Thyroid gland (tissue), 4 donors: ENCODE data around the gene MASP1. TPM values are rescaled to one million over a fixed set of nuclear protein-coding genes. Genes with fewer than 3 reads are reported as not detected.
A peak's percentile ranks its signal among the peaks of the same experiment; 100 is the strongest.

ENCODE experiments used
- DNase-seq, 2 donors: peaks; one replicate each; pipeline ENCODE4 v3.0.0-alpha.2; 2019
- H3K27ac ChIP-seq, 3 donors: fragments of 200-600 bp; sonication (generic); 1 replicate in 2 of 3; 2 replicates in 1 of 3; pipeline ENCODE4 v1.5.1; 2016 to 2019; ENCODE audit warnings: mild to moderate bottlenecking in 1 of 3, moderate library complexity in 1 of 3
- H3K27me3 ChIP-seq: fragments of 200-600 bp; sonication (generic); one replicate; pipeline ENCODE4 v1.5.1; 2019
- H3K36me3 ChIP-seq, 2 donors: fragments of 200-600 bp; sonication (generic); one replicate each; pipeline ENCODE4 v1.5.1; 2016 to 2019
- H3K4me1 ChIP-seq, 2 donors: fragments of 200-600 bp; sonication (generic); one replicate each; pipeline ENCODE4 v1.5.1; 2017 to 2019
- H3K4me3 ChIP-seq, 3 donors: fragments of 200-600 bp; sonication (generic); replicated peaks in 1 of 3; 1 replicate in 2 of 3; 2 replicates in 1 of 3; pipeline ENCODE4 v1.5.1; 2016; ENCODE audit warnings: mild to moderate bottlenecking in 1 of 3
- H3K9me3 ChIP-seq: fragments of 200-600 bp; sonication (generic); one replicate; pipeline ENCODE4 v1.5.1; 2017
- POLR2A ChIP-seq, 2 donors: fragments of 450-650 bp; IDR thresholded peaks; one replicate each; pipeline ENCODE4 v1.6.1; 2017; ENCODE audit warnings: antibody characterized with exemption in 2 of 2, mild to moderate bottlenecking in 2 of 2, moderate library complexity in 1 of 2
- WGBS, 2 donors: methylation state at CpG; one replicate each; pipeline ENCODE4 v1.1.5; 2017; 5-methylcytosine and 5-hydroxymethylcytosine counted together
- intact Hi-C: fragments of 100-400 bp; cut with DNase I; formaldehyde crosslinking; loops from one replicate; pipeline ENCODE4 v1.15.1; 2023
- total RNA-seq, 4 donors: library from RNA; depleted of rRNA; stranded (reverse); fragments of >200 nt; gene quantifications; one replicate each; pipeline ENCODE4 v1.2.3, GENCODE V29; 2016
- TF ChIP-seq, protein P1 (sequence below), 6 experiments: fragments of 200-600 bp in 3 of 6; fragments of 450-650 bp in 3 of 6; sonication (generic) in 3 of 6; IDR thresholded peaks; one replicate each; pipeline ENCODE4 v1.5.1; 2016 to 2019; ENCODE audit warnings: antibody characterized with exemption in 6 of 6, mild to moderate bottlenecking in 2 of 6, inconsistent platforms in 1 of 6, moderate library complexity in 1 of 6

The MASP1 gene
- total RNA-seq, 4 donors from 2014 or later = 5.5 to 11.6 (median 7.2) TPM

DNA sequence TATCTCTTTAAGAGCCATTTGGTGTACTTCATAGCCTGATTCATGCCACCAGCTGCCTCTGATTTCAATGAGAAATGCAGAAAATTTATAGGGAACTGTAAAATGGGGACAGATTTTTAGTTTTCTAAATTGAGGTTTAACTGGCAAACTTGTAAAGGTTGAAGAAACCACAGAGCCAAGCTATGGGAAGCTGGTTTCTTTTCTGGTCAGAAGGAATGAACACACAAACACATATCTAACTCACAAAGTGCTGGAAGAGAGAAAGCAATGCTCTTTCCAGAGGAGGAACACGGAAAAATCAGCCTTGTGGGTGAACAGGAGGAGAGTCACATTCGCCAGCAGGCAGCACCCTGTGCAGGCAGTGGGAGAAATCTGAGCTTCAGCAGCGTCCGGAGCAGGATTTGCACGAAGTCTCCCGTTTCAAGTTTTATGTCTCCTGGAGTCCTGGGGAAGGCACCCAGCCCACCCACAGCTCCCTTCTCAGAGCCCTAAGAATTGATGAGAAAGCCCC, 481 bp downstream of the MASP1 start:
- peak overlapping the region in 1 of 3 donors; percentile 20 for H3K27ac ChIP-seq
- H3K4me1 ChIP-seq = peaks cover 3 to 6% of the 10 kb centered on the region in 2 donors
- 15% methylated on average over 6 of the region's 6 CpGs for WGBS, 2 donors
- H3K36me3 ChIP-seq = no peaks in the 10 kb centered on the region
- H3K9me3 ChIP-seq = no peaks in the 10 kb centered on the region
- TF ChIP-seq POLR2A (IDR thresholded peaks at IDR 0.05) = no peak
- TF ChIP-seq, protein P1, sequence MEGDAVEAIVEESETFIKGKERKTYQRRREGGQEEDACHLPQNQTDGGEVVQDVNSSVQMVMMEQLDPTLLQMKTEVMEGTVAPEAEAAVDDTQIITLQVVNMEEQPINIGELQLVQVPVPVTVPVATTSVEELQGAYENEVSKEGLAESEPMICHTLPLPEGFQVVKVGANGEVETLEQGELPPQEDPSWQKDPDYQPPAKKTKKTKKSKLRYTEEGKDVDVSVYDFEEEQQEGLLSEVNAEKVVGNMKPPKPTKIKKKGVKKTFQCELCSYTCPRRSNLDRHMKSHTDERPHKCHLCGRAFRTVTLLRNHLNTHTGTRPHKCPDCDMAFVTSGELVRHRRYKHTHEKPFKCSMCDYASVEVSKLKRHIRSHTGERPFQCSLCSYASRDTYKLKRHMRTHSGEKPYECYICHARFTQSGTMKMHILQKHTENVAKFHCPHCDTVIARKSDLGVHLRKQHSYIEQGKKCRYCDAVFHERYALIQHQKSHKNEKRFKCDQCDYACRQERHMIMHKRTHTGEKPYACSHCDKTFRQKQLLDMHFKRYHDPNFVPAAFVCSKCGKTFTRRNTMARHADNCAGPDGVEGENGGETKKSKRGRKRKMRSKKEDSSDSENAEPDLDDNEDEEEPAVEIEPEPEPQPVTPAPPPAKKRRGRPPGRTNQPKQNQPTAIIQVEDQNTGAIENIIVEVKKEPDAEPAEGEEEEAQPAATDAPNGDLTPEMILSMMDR (IDR thresholded peaks at IDR 0.05) = no peak
- peak in 1 of 2 donors; percentile 7 for DNase-seq
- intact Hi-C loops = no loop called here
- H3K27me3 ChIP-seq = no peaks in the 10 kb centered on the region
- no peak overlapping the region for H3K4me3 ChIP-seq

DNA sequence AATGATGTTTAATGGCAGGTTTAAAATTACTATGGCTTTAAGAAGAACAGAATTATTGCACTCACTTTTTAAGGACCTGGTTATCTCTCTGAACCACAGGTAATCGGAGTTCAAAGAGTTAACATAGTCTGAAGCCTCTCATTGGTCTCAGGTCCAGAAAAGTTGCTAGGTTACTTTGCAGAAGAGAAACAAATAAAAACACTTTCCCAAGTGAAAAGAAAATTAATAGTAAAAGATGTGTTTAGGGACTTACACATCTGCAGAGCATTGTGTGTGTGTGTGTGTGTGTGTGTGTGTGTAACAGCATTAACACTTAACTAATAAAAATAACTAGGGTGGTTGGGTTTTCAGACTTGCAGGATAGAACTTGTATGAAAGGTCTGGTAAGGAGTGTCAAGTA, 1.0 kb downstream of the MASP1 start:
- no peak for DNase-seq

DNA sequence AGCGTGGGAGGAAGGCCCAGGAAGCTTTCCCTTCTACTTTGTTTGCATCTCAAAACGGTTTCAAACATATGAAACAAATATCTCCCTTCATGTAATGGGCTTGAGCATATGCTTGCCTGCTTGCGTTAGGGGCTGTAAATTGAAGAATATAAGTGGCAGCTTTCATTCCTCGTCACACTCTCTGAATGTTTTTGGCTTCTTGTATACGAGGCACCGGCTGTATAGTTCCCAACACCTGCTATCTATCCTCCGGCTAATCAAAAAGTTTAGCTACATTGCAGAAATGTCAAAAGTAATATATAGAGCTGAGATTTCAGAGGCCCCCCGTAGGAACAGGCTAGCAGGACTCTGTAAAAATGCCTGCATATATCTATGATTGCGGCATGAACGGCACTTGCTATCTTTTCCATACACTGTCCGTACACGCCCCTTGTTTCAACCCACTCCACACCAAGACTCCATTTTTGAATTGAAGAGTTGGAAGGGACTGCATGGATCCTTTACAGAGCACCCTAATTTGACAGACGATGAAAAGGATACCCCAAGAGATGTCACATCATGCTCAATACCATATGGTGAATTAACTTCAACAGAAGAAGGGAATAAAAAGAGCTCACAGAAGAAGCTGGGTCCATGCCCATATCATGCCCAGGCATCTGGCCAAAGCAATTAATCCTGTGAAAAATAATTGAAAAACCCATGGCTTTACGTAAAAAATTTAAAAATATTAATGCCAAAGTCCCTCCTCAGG, 2.5 kb downstream of the MASP1 start:
- intact Hi-C loops = no loop called here
- peaks cover 3 to 6% of the 10 kb centered on the region in 2 donors for H3K4me1 ChIP-seq
- no peaks in the 10 kb centered on the region for H3K36me3 ChIP-seq
- no peaks in the 10 kb centered on the region for H3K27me3 ChIP-seq
- no peak overlapping the region for H3K27ac ChIP-seq
- 77 to 83% methylated on average over 14 of the region's 14 CpGs for WGBS, 2 donors
- no peak overlapping the region for H3K4me3 ChIP-seq
- no peak for DNase-seq
- H3K9me3 ChIP-seq = no peaks in the 10 kb centered on the region
- no peak for TF ChIP-seq POLR2A (IDR thresholded peaks at IDR 0.05)
- TF ChIP-seq, protein P1 (IDR thresholded peaks at IDR 0.05) = no peak

More for the DNA sequence above, 1.0 kb downstream of the MASP1 start:
- peaks cover 3 to 6% of the 10 kb centered on the region in 2 donors for H3K4me1 ChIP-seq
- H3K36me3 ChIP-seq = no peaks in the 10 kb centered on the region
- H3K27me3 ChIP-seq = no peaks in the 10 kb centered on the region
- no peaks in the 10 kb centered on the region for H3K9me3 ChIP-seq
- H3K4me3 ChIP-seq = no peak overlapping the region
- H3K27ac ChIP-seq = no peak overlapping the region
- intact Hi-C loops = no loop called here
- TF ChIP-seq POLR2A (IDR thresholded peaks at IDR 0.05) = no peak
- TF ChIP-seq, protein P1 (IDR thresholded peaks at IDR 0.05) = no peak
- WGBS, 2 donors = 60 to 69% methylated on average over 1 of the region's 1 CpG

DNA sequence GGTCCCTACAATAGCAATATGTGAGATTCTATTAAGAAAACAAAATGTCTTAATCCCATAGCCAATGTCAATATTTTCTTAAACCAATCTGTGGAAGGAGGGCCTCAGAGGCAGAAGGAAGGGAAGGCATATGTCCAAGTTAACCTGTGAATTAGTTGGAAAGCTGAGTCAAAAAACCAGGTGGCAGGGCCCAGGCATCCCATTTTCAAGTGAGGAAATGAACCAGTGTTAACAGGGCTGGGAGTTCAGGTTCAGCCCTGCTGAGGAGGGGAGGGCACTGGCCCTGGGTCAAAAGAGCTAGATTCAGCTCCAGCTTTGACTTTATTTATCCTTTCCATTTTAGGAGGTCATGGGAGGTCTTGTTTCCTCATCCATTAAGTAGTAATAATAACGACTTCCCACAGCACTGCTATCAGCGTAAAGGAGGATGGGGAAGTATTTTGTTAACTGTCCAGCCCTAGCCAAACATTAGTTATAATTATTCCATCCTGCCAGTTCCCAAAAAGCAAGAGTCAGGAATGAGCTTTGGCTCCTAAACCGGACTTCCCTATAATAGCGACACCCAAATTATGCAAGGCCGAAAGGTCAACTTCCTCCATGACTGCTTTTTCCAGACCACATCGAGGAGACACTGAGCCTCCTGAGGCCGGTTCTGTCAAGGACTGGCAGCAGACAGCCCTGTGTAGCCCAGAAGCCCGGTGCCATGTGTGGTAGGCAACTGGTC, 3.2 kb downstream of the MASP1 start:
- intact Hi-C loops = no loop called here
- H3K4me3 ChIP-seq = no peak overlapping the region
- H3K27me3 ChIP-seq = no peaks in the 10 kb centered on the region
- H3K27ac ChIP-seq = no peak overlapping the region
- H3K9me3 ChIP-seq = no peaks in the 10 kb centered on the region
- WGBS, 2 donors = 49 to 68% methylated on average over 7 to 8 of the region's 8 CpGs
- no peak for DNase-seq
- peaks cover 3 to 6% of the 10 kb centered on the region in 2 donors for H3K4me1 ChIP-seq
- H3K36me3 ChIP-seq = no peaks in the 10 kb centered on the region
- TF ChIP-seq POLR2A (IDR thresholded peaks at IDR 0.05) = no peak

DNA sequence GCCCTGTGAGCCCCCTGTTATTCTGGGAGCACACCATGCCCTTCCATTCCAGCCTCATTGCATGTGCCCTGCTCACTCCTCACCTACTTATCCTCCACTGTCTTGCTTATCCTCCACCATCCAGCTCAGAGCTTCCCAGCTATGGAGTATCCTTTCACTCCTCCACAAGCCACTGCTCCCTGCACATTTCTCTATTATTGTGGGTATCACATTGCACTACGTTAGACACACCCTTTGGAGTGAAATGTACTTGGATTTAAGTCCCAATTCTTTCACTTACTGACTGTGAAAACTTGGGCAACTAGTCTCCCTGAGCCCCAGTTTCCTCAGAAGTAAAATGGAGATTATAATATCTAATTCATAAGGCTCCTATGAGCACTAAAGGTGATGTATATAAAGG, 4.3 kb downstream of the MASP1 start:
- TF ChIP-seq, protein P1 (IDR thresholded peaks at IDR 0.05) = no peak
- no peak for TF ChIP-seq POLR2A (IDR thresholded peaks at IDR 0.05)
- 41 to 51% methylated on average over 1 of the region's 1 CpG for WGBS, 2 donors
- no peaks in the 10 kb centered on the region for H3K27me3 ChIP-seq
- intact Hi-C loops = no loop called here
- no peaks in the 10 kb centered on the region for H3K9me3 ChIP-seq
- DNase-seq = no peak
- no peak overlapping the region for H3K27ac ChIP-seq
- peaks cover 3 to 6% of the 10 kb centered on the region in 2 donors for H3K4me1 ChIP-seq
- no peaks in the 10 kb centered on the region for H3K36me3 ChIP-seq
- H3K4me3 ChIP-seq = no peak overlapping the region
